ENCODE measurements around the gene ARHGEF7. TPM values are rescaled to one million over a fixed set of nuclear protein-coding genes. Genes with fewer than 3 reads are reported as not detected.

Gene ARHGEF7
- total RNA-seq, 1 donor from 2014 or later = 227 TPM

DNA sequence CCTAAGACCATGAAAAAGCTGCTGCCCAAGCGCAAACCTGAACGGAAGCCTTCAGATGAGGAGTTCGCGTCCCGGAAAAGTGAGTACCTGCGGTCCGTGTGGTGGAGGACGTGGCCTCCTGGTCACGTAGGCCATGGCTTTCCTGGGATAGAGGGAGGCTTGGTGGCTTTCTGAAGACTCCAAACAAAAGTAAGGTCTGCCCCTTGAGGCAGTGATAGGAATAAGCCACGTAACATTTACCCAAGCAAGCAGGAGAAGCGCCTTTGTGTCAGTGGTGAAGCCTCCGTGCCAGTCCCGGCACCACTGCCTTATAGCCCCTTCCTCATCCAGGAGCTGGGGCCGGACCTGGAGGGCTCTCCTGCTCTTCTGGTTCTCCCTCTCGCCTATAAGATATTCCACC is 171.1 kb downstream of the ARHGEF7 start:
- no peak for TF ChIP-seq CTCF (IDR thresholded peaks at IDR 0.05; ENCODE audit: partially characterized antibody, unreplicated experiment)
- H3K27me3 Mint-ChIP-seq (ENCODE audit: unreplicated experiment) = peaks cover 6% of the 10 kb centered on the region
- no peak for DNase-seq
- no peak overlapping the region for H3K27ac Mint-ChIP-seq (ENCODE audit: unreplicated experiment)
- H3K4me3 Mint-ChIP-seq (ENCODE audit: unreplicated experiment) = no peak overlapping the region
- no peaks in the 10 kb centered on the region for H3K9me3 Mint-ChIP-seq (ENCODE audit: unreplicated experiment)
- peaks cover 5% of the 10 kb centered on the region for H3K36me3 Mint-ChIP-seq (ENCODE audit: unreplicated experiment)
- H3K4me1 Mint-ChIP-seq (ENCODE audit: low read depth, unreplicated experiment) = peaks cover 2% of the 10 kb centered on the region

- H3K9me3 Mint-ChIP-seq (ENCODE audit: unreplicated experiment) = no peaks in the 10 kb centered on the region
- peaks cover 5% of the 10 kb centered on the region for H3K36me3 Mint-ChIP-seq (ENCODE audit: unreplicated experiment)
- no peak for TF ChIP-seq CTCF (IDR thresholded peaks at IDR 0.05; ENCODE audit: partially characterized antibody, unreplicated experiment)
- H3K27me3 Mint-ChIP-seq (ENCODE audit: unreplicated experiment) = peaks cover 7% of the 10 kb centered on the region
- no peak overlapping the region for H3K4me3 Mint-ChIP-seq (ENCODE audit: unreplicated experiment)
- H3K4me1 Mint-ChIP-seq (ENCODE audit: low read depth, unreplicated experiment) = peaks cover 2% of the 10 kb centered on the region
- no peak for DNase-seq
- H3K27ac Mint-ChIP-seq (ENCODE audit: unreplicated experiment) = no peak overlapping the region
Measured at GRCh38 chr13:111286749-111287148, 171.6 kb downstream of the ARHGEF7 start.

DNA sequence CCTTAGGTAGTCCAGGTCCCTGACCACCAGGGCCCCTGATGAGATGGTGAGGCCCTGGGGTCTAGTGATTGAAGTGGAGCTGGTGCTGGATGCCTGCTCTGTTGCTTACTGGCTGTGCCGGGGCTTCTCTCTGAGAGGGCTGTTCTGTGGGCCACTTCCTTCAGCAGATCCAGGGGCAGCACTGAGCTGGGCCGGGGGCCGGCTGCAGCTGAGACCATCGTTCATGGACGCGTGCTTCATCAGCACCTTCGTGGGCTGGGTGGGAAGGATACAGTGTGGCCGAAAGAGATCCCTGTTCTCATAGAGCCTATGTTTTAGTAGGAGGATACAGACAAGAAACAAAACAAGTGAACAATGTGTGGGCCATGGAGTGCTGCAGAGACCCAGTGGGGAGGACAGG is 172.1 kb downstream of the ARHGEF7 start:
- peaks cover 8% of the 10 kb centered on the region for H3K27me3 Mint-ChIP-seq (ENCODE audit: unreplicated experiment)
- H3K36me3 Mint-ChIP-seq (ENCODE audit: unreplicated experiment) = peaks cover 8% of the 10 kb centered on the region
- peak overlapping the region; percentile 73 for H3K27ac Mint-ChIP-seq (ENCODE audit: unreplicated experiment)
- no peak for DNase-seq
- no peak for TF ChIP-seq CTCF (IDR thresholded peaks at IDR 0.05; ENCODE audit: partially characterized antibody, unreplicated experiment)
- H3K4me1 Mint-ChIP-seq (ENCODE audit: low read depth, unreplicated experiment) = peaks cover 2% of the 10 kb centered on the region
- no peak overlapping the region for H3K4me3 Mint-ChIP-seq (ENCODE audit: unreplicated experiment)
- H3K9me3 Mint-ChIP-seq (ENCODE audit: unreplicated experiment) = no peaks in the 10 kb centered on the region

DNA sequence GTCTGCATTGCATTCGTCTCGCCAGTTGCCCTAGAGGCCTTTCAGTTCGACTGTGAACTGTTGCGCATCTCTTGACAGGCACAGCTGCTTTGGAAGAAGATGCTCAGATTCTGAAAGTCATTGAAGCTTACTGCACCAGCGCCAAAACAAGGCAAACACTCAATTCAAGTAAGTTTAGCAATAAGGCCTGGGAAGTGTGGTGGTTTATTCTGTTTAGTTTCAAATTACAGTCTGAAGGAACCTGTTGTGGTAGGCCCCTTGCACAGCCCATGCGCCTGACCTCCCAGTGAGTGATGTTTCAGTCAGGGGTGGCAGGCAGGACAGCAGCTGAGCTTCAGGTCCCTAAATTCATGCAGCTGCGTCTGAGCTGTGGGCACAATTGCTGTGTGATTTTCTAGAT is 173.2 kb downstream of the ARHGEF7 start:
- no peaks in the 10 kb centered on the region for H3K9me3 Mint-ChIP-seq (ENCODE audit: unreplicated experiment)
- H3K4me1 Mint-ChIP-seq (ENCODE audit: low read depth, unreplicated experiment) = peaks cover 2% of the 10 kb centered on the region
- no peak for DNase-seq
- TF ChIP-seq CTCF (IDR thresholded peaks at IDR 0.05; ENCODE audit: partially characterized antibody, unreplicated experiment) = no peak
- H3K36me3 Mint-ChIP-seq (ENCODE audit: unreplicated experiment) = peaks cover 13% of the 10 kb centered on the region
- peaks cover 9% of the 10 kb centered on the region for H3K27me3 Mint-ChIP-seq (ENCODE audit: unreplicated experiment)
- H3K27ac Mint-ChIP-seq (ENCODE audit: unreplicated experiment) = no peak overlapping the region
- no peak overlapping the region for H3K4me3 Mint-ChIP-seq (ENCODE audit: unreplicated experiment)

DNA sequence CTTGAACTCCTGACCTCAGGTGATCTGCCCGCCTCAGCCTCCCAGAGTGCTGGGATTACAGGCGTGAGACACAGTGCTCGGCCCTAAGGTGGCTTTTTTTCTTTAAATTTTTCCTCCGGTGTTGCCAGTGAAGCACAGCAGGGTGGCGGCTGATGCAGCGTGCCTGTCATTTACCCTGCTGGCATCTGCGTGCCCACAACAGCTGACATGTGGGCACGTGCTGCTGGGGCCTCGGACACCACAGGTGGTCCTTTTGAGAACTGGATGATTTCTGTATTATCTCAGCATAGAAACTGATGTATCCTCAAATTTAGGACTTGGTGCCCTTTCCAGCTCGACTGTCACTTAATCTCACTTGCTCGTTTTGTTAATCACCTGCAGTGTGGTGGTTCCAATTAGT is 174.1 kb downstream of the ARHGEF7 start:
- TF ChIP-seq CTCF (IDR thresholded peaks at IDR 0.05; ENCODE audit: partially characterized antibody, unreplicated experiment) = no peak
- no peak overlapping the region for H3K4me3 Mint-ChIP-seq (ENCODE audit: unreplicated experiment)
- H3K4me1 Mint-ChIP-seq (ENCODE audit: low read depth, unreplicated experiment) = peaks cover 2% of the 10 kb centered on the region
- H3K36me3 Mint-ChIP-seq (ENCODE audit: unreplicated experiment) = peaks cover 12% of the 10 kb centered on the region
- peaks cover 7% of the 10 kb centered on the region for H3K27me3 Mint-ChIP-seq (ENCODE audit: unreplicated experiment)
- no peak for DNase-seq
- H3K9me3 Mint-ChIP-seq (ENCODE audit: unreplicated experiment) = no peaks in the 10 kb centered on the region
- H3K27ac Mint-ChIP-seq (ENCODE audit: unreplicated experiment) = no peak overlapping the region
